Measurements from ENCODE around the gene RBM17.
"Not testable (repeated sequence)": the region's sequence is repeated elsewhere in the genome, so short reads cannot be mapped to it uniquely, and the experiment has no call there.

RBM17 gene

DNA sequence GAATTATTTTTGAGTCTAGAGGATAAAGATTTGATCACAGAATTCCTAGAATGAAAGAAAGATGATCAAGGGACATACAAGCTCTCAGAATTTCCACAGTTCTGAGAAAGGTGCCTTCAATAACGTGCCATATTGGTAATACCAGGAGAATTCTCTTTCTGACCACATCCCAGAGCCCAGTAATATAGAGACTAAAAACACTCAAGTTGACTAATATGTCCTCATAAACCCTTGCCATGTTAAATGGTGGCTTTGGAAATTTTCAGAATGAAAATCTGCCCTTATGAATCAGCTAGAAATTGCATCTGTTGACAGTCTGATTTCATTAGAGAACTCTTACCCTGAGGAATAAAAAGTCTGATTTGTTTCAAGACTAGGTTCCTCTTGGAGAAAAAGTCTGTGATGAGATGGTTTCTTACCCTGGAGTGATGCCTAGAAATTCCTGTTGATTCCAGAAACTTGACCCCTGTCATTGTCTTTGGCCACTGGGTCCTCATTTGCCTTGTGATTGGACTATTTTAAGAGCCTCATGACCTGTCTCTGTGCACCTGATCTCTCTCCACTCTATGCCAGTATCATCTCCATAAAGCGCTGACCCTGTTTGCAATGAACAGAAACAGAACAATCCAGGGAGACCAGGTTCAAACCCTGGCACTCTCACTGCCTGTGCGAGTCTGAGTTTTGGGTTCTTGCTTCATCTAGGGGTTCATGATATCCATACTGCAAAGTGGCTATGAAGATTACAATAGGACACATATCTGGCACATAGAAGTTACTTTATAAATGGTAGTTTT lies 30.0 kb upstream of the RBM17 start:
- no peak overlapping the region for H3K4me3 ChIP-seq (ENCODE audit: low read depth, low read length)
- DNase-seq (ENCODE audit: low read depth): no peak
- TF ChIP-seq, protein P1, sequence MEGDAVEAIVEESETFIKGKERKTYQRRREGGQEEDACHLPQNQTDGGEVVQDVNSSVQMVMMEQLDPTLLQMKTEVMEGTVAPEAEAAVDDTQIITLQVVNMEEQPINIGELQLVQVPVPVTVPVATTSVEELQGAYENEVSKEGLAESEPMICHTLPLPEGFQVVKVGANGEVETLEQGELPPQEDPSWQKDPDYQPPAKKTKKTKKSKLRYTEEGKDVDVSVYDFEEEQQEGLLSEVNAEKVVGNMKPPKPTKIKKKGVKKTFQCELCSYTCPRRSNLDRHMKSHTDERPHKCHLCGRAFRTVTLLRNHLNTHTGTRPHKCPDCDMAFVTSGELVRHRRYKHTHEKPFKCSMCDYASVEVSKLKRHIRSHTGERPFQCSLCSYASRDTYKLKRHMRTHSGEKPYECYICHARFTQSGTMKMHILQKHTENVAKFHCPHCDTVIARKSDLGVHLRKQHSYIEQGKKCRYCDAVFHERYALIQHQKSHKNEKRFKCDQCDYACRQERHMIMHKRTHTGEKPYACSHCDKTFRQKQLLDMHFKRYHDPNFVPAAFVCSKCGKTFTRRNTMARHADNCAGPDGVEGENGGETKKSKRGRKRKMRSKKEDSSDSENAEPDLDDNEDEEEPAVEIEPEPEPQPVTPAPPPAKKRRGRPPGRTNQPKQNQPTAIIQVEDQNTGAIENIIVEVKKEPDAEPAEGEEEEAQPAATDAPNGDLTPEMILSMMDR (IDR thresholded peaks at IDR 0.05; ENCODE audit: control insufficient read depth, extremely low read depth, insufficient read depth): no peak

DNA sequence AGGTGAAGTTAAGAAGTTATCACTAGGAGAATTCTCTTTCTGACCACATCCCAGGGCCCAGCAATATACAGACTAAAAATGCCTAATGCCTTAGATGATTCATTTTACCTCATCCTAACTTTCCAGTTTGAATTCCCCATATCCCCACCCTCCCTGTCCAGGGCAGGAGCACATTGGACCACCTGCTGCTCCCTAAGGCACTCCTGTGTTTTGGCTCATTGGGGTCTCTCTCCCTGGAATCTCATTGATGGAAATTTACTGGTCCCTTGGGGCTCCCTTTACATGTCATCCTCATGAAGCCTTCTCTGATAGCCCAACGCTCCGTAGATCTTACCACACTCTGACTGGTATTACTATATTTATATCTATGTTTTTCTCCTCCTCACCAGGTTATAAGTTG lies 29.3 kb upstream of the RBM17 start:
- TF ChIP-seq, protein P1 (IDR thresholded peaks at IDR 0.05; ENCODE audit: control insufficient read depth, extremely low read depth, insufficient read depth): no peak
- no peak for DNase-seq (ENCODE audit: low read depth)
- H3K4me3 ChIP-seq (ENCODE audit: low read depth, low read length): no peak overlapping the region

DNA sequence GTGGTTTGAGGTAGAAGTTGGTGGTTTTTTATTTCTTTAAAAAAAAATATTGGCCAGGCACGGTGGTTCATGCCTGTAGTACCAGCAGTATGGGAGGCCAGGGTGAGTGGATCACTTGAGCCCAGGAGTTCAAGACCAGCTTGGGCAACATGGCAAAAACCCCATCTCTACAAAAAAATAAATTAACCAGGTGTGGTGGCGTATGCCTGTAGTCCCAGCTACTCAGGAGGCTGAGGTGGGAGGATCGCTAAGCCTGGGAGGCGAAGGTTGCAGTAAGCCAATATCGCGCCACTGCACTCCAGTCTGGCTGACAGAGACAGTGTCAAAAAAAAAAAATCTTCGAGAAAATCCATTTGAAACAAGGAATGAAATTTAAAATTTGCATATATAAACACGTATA lies 27.8 kb upstream of the RBM17 start:
- TF ChIP-seq, protein P1 (IDR thresholded peaks at IDR 0.05; ENCODE audit: control insufficient read depth, extremely low read depth, insufficient read depth): no peak
- DNase-seq (ENCODE audit: low read depth): no peak
- no peak overlapping the region for H3K4me3 ChIP-seq (ENCODE audit: low read depth, low read length)

DNA sequence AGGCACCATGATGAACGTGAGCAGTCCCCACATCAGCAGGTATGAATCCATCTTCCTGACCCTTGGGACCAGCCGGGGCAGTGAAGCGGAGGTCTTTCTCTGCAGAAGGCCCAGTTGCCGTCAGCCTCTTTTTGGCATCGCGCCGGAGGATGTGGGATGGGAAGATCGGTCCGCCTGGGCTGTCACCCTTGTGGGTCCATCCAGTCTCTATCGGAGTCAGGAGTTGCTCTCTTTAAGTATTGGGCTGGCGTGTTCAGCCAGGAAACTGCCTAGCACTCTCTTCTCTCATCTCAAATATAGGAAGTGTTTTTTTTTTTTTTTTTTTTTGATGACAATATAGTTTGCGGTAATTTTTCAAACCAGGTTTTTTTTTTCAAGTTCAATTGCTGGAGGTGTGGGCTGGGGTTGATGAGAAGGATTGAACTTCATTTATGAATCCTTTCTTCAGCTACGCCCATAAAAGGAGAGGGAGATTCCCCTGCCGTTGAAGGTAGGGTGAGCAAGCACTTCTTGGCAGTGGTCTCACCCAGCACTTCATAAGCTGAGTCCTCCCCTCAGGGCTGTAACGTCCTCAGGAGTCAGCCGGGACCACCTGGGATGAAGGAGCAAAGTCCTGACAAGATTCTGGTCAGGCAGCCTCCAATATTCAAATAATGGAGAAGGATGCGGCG lies 26.6 kb upstream of the RBM17 start, which contains the start of gene IL2RA:
TSS of gene IL2RA (minus strand) at position 267 of the 671 bp plus-strand sequence. CDS start at position 51, 216 bp downstream.
- no peak within 1 kb of the TSS for H3K4me3 ChIP-seq (ENCODE audit: low read depth, low read length)
- DNase-seq (ENCODE audit: low read depth): no peak
- TF ChIP-seq, protein P1 (IDR thresholded peaks at IDR 0.05; ENCODE audit: control insufficient read depth, extremely low read depth, insufficient read depth): no peak

DNA sequence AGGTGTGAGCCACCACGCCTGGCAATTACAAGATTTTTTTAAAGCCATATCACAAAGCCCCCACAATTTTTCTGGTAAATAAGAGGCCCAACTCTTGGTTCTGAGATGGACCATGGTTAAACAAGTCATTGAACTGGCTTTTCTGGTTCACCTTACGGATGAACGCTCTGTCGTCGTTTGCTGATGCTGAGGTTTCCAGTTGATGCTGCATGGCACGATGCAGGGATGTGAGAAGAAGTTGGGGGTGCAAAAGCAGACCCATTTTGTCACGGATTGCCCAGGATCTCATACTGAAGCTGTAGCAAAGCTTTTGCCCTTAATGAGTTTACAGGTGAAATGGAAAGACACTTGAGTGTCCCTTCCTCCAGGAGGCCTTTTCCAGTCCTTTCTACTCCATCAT lies 24.7 kb upstream of the RBM17 start:
- DNase-seq (ENCODE audit: low read depth): no peak
- TF ChIP-seq, protein P1 (IDR thresholded peaks at IDR 0.05; ENCODE audit: control insufficient read depth, extremely low read depth, insufficient read depth): no peak
- H3K4me3 ChIP-seq (ENCODE audit: low read depth, low read length): no peak overlapping the region

DNA sequence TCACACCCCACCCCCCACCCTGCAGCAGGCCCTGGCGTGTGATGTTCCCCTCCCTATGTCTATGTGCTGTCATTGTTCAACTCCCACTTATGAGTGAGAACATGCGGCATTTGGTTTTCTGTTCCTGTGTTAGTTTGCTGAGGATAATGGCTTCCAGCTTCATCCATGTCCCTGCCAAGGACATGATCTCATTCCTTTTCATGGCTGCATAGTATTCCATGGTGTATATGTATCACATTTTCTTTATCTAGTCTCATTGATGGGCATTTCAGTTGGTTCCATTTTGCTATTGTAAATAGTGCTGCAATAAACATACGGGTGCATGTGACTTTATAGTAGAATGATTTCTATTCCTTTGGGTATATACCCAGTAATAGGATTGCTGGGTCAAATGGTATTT lies 24.1 kb upstream of the RBM17 start:
- not testable (repeated sequence) for H3K4me3 ChIP-seq (ENCODE audit: low read depth, low read length); DNase-seq (ENCODE audit: low read depth)

DNA sequence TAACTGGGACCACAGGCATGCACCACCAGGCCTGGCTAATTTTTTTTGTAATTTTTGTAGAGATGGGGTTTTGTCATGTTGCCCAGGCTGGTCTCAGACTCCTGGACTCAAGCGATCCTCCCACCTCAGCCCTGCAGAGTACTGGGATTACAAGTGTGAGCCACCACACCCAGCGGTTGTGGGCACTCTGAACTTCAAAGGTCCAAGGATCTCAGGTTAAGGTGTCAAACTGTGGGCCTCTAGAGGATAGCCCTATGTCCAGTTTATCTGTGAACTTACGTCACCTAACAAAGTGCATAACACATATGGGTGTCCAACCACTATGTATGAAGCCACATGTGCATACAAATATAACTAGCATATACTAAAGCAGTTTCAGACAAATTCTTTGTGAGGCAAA lies 23.4 kb upstream of the RBM17 start:
- DNase-seq (ENCODE audit: low read depth): no peak
- TF ChIP-seq, protein P1 (IDR thresholded peaks at IDR 0.05; ENCODE audit: control insufficient read depth, extremely low read depth, insufficient read depth): no peak
- no peak overlapping the region for H3K4me3 ChIP-seq (ENCODE audit: low read depth, low read length)

Data from LNCaP clone FGC (cell line).